Calu3 (cell line): ENCODE data around the gene ATP5F1E. TPM values are rescaled to one million over a fixed set of nuclear protein-coding genes. Genes with fewer than 3 reads are reported as not detected.

ENCODE experiments used
- BruUV-seq: library from RNA; stranded (reverse); fragments of 400-500 nt; replicated peaks from 2 replicates; lab custom pipeline; 2021; lab: Mats Ljungman, UMichigan
- CTCF ChIA-PET: fragments of 300-600 bp; sonication (Branson Sonifier 250); formaldehyde crosslinking; loops from one replicate; lab custom pipeline; 2022; ENCODE audit warnings: antibody characterized with exemption; lab: Charles Lee
- DNase-seq: peaks from one replicate; pipeline ENCODE4 v3.0.0; 2022
- H3K27ac Mint-ChIP-seq: one replicate; pipeline ENCODE4 v1.8.0; 2022; ENCODE audit warnings: mixed read lengths; ENCODE audit not compliant: unreplicated experiment
- H3K27me3 Mint-ChIP-seq: one replicate; pipeline ENCODE4 v1.8.0; 2022; ENCODE audit warnings: mixed read lengths; ENCODE audit not compliant: unreplicated experiment
- H3K36me3 Mint-ChIP-seq: one replicate; pipeline ENCODE4 v1.8.0; 2022; ENCODE audit warnings: mild to moderate bottlenecking, moderate library complexity, mixed read lengths; ENCODE audit not compliant: insufficient read depth, unreplicated experiment
- H3K4me1 Mint-ChIP-seq: one replicate; pipeline ENCODE4 v1.8.0; 2022; ENCODE audit warnings: mild to moderate bottlenecking, low read depth, mixed read lengths; ENCODE audit not compliant: unreplicated experiment
- H3K4me3 Mint-ChIP-seq: one replicate; pipeline ENCODE4 v1.8.0; 2022; ENCODE audit warnings: mild to moderate bottlenecking, low read depth, moderate library complexity, mixed read lengths; ENCODE audit not compliant: unreplicated experiment
- H3K9me3 Mint-ChIP-seq: one replicate; pipeline ENCODE4 v1.8.0; 2022; ENCODE audit warnings: low read depth, mixed read lengths; ENCODE audit not compliant: unreplicated experiment
- CTCF ChIP-seq: fragments of 200-600 bp; IDR thresholded peaks from one replicate; pipeline ENCODE4 v1.8.0; 2022; ENCODE audit warnings: antibody characterized with exemption; ENCODE audit not compliant: unreplicated experiment
- intact Hi-C: fragments of 100-400 bp; cut with micrococcal nuclease; formaldehyde crosslinking; loops from one replicate; pipeline ENCODE4 v1.10.0; 2022; ENCODE audit not compliant: unreplicated experiment
- total RNA-seq: library from RNA; stranded (reverse); gene quantifications from 2 replicates; pipeline ENCODE4 v1.2.3, GENCODE V29; 2022

The ATP5F1E gene
- total RNA-seq, 1 experiment from 2014 or later = 116 TPM

DNA sequence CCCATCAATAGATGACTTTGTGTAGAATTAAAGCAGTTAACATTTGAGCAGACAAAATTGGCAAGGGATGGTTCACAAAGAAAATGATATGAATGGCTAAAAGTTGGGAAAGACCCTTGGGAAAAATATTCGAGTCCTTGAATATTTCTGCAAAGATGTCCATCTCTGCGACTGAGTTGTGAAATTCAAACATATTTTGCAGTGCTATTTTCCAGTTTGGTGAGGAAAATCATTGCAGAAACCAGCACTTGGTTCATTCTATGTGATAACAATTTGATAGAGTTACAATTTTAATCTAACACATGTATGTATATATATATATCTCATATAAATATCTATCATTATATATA lies 16.5 kb upstream of the ATP5F1E start:
- Mint-ChIP-seq H3K4me3 (no peak overlapping the region), H3K9me3 (no peaks in the 10 kb centered on the region), H3K4me1 (peaks cover 10% of the 10 kb centered on the region), H3K36me3 (peaks cover under 1% of the 10 kb centered on the region), H3K27me3 (peaks cover 65% of the 10 kb centered on the region), H3K27ac (no peak overlapping the region)
- no peak for DNase-seq
- no peak for TF ChIP-seq CTCF
- intact Hi-C loops = no loop called here
- BruUV-seq = no TSS peak
- CTCF ChIA-PET = no interaction called here

- no peak overlapping the region for H3K4me3 Mint-ChIP-seq
- intact Hi-C loops = no loop called here
- H3K27ac Mint-ChIP-seq = no peak overlapping the region
- peaks cover 60% of the 10 kb centered on the region for H3K27me3 Mint-ChIP-seq
- DNase-seq = no peak
- no peaks in the 10 kb centered on the region for H3K9me3 Mint-ChIP-seq
- H3K4me1 Mint-ChIP-seq = peaks cover 10% of the 10 kb centered on the region
- BruUV-seq = no TSS peak
- CTCF ChIA-PET = interaction anchor here (0.9 kb wide), 1 partner anchor 40 kb away, joined by 3 read pairs; no protein-coding TSS in a partner anchor
- TF ChIP-seq CTCF = no peak
- H3K36me3 Mint-ChIP-seq = peaks cover 6% of the 10 kb centered on the region
Measured at GRCh38 chr20:59047938-59048680, 16.0 kb upstream of the ATP5F1E start.

- Mint-ChIP-seq H3K36me3 (peaks cover 18% of the 10 kb centered on the region), H3K27me3 (peaks cover 50% of the 10 kb centered on the region), H3K4me3 (no peak overlapping the region), H3K9me3 (no peaks in the 10 kb centered on the region), H3K4me1 (peaks cover 10% of the 10 kb centered on the region), H3K27ac (no peak overlapping the region)
- no TSS peak for BruUV-seq
- TF ChIP-seq CTCF = no peak
- CTCF ChIA-PET = no interaction called here
- intact Hi-C loops = no loop called here
- no peak for DNase-seq
Measured at GRCh38 chr20:59046862-59047261, 14.7 kb upstream of the ATP5F1E start.

GRCh38 chr20:59044796-59045195 lies 12.7 kb upstream of the ATP5F1E start:
- H3K27me3 Mint-ChIP-seq = peaks cover 29% of the 10 kb centered on the region
- CTCF ChIA-PET = interaction anchor here (1.6 kb wide), 1 partner anchor 12 kb away, joined by 3 read pairs; the partner anchor contains the start of gene ATP5F1E
- intact Hi-C loops = no loop called here

More at GRCh38 chr20:59044796-59045195, 12.7 kb upstream of the ATP5F1E start:
- no peak for DNase-seq
- BruUV-seq = no TSS peak
- Mint-ChIP-seq H3K9me3 (no peaks in the 10 kb centered on the region), H3K4me3 (no peak overlapping the region), H3K36me3 (peaks cover 39% of the 10 kb centered on the region), H3K4me1 (peaks cover 28% of the 10 kb centered on the region), H3K27ac (no peak overlapping the region)
- no peak for TF ChIP-seq CTCF
